HepG2 (cell line): ENCODE measurements around the gene BMPR2. TPM values are rescaled to one million over a fixed set of nuclear protein-coding genes. Genes with fewer than 3 reads are reported as not detected.
"Not testable (repeated sequence)": the region's sequence is repeated elsewhere in the genome, so short reads cannot be mapped to it uniquely, and the experiment has no call there.

Experiments
- ATAC-seq: fragments of 200-7000 bp; cut with Tn5 transposase; 3 replicates; pipeline ENCODE4 v1.9.1; 2020; ENCODE audit warnings: mild to moderate bottlenecking, moderate library complexity
- BruUV-seq: library from RNA; stranded (reverse); fragments of 400-500 nt; replicated peaks from 2 replicates; lab custom pipeline; 2021; lab: Mats Ljungman, UMichigan
- CTCF ChIA-PET: fragments of 300-600 bp; formaldehyde crosslinking; extraction: SDS; loops from one replicate; lab custom pipeline; 2021; ENCODE audit warnings: low total read pairs, inconsistent platforms, low intra/inter-chr PET ratio; lab: Yijun Ruan, JAX
- POLR2A ChIA-PET: fragments of 350-600 bp; sonication (Branson Sonifier 250); formaldehyde crosslinking; loops from one replicate; lab custom pipeline; 2020; ENCODE audit warnings: antibody characterized with exemption, inconsistent platforms; lab: Yijun Ruan, JAX
- DNase-seq: peaks from one replicate; pipeline ENCODE4 v3.0.0-alpha.2; 2015; ENCODE audit warnings: low spot score
- FAIRE-seq: peaks from 3 replicates; lab custom pipeline; 2011; peaks lifted over from hg19 to GRCh38; lab: Jason Lieb, UNC
- H2AFZ ChIP-seq: one replicate; pipeline ENCODE4 v1.6.1; 2011; ENCODE audit warnings: low read length, inconsistent platforms
- H3K27ac ChIP-seq: fragments of 300-600 bp; 3 replicates; pipeline ENCODE4 v1.8.0; 2011; ENCODE audit warnings: mixed run types, mild to moderate bottlenecking, mixed read lengths, low read length, inconsistent platforms; ENCODE audit not compliant: insufficient read depth; ENCODE audit errors: extremely low read length
- H3K27me3 ChIP-seq, 2 experiments: fragments of 200-600 bp in 1 of 2; 2 replicates in 1 of 2; 3 replicates in 1 of 2; pipeline versions ENCODE4 v1.6.0 to v1.8.0; 2011; ENCODE audit warnings: low read length in 2 of 2, mild to moderate bottlenecking in 2 of 2, moderate library complexity in 2 of 2, inconsistent platforms in 1 of 2; ENCODE audit not compliant: insufficient read depth in 2 of 2, control insufficient read depth in 1 of 2
- H3K36me3 ChIP-seq, 2 experiments: fragments of 200-600 bp in 1 of 2; replicated peaks in 1 of 2; 2 replicates in 1 of 2; 3 replicates in 1 of 2; pipeline versions ENCODE4 v1.5.1 to v1.8.0; 2011; ENCODE audit warnings: low read length in 2 of 2, inconsistent platforms in 1 of 2; ENCODE audit not compliant: insufficient read depth in 2 of 2, control insufficient read depth in 1 of 2
- H3K4me1 ChIP-seq: 2 replicates; pipeline ENCODE4 v1.5.1; 2012; ENCODE audit warnings: low read length, inconsistent platforms; ENCODE audit not compliant: insufficient read depth
- H3K4me2 ChIP-seq: 2 replicates; pipeline ENCODE4 v1.6.0; 2011; ENCODE audit warnings: low read depth, low read length, inconsistent platforms
- H3K4me3 ChIP-seq, 3 experiments: fragments of 200-600 bp in 1 of 3; sonication (generic), shearing (Covaris generic) in 1 of 3; replicated peaks in 1 of 3; 2 replicates each; pipeline ENCODE4 v1.5.1; 2011 to 2016; ENCODE audit warnings: low read length in 3 of 3, inconsistent platforms in 2 of 3, low read depth in 2 of 3, mild to moderate bottlenecking in 2 of 3, control low read depth in 1 of 3, mixed read lengths in 1 of 3; ENCODE audit not compliant: insufficient read depth in 1 of 3
- H3K79me2 ChIP-seq: one replicate; pipeline ENCODE4 v1.6.1; 2011; ENCODE audit warnings: low read length, inconsistent platforms; ENCODE audit not compliant: insufficient read depth
- H3K9ac ChIP-seq: 2 replicates; pipeline ENCODE4 v1.6.0; 2011; ENCODE audit warnings: mild to moderate bottlenecking, low read depth, low read length, inconsistent platforms; ENCODE audit not compliant: insufficient read depth
- H3K9me3 ChIP-seq: 2 replicates; pipeline ENCODE4 v1.5.1; 2012; ENCODE audit warnings: mild to moderate bottlenecking, low read length
- H4K20me1 ChIP-seq: 2 replicates; pipeline ENCODE4 v1.6.0; 2011; ENCODE audit warnings: inconsistent platforms, mild to moderate bottlenecking, low read length, moderate library complexity; ENCODE audit not compliant: insufficient read depth
- KLF9 ChIP-seq: IDR thresholded peaks from 2 replicates; pipeline ENCODE4 v1.6.1; 2016; ENCODE audit warnings: low read depth
- NFKBIZ ChIP-seq: IDR thresholded peaks from 2 replicates; pipeline ENCODE4 v1.6.1; 2018; ENCODE audit warnings: missing genetic modification reagents, missing compliant biosample characterization
- SIN3A ChIP-seq: IDR thresholded peaks from 2 replicates; pipeline ENCODE4 v1.6.1; 2011; ENCODE audit warnings: low read depth, mild to moderate bottlenecking, control low read depth, low read length, borderline replicate concordance
- WGBS: methylation state at CpG from one replicate; pipeline ENCODE4 v1.1.6; 2017; ENCODE audit warnings: low lambda C conversion rate; 5-methylcytosine and 5-hydroxymethylcytosine counted together
- in situ Hi-C: cut with HindIII; loops from 2 replicates; pipeline ENCODE4 v1.10.0; 2017; ENCODE audit warnings: low pct_unique_long_range_greater_than_20kb; ENCODE audit not compliant: extremely low pct_ligation_motif_present
- intact Hi-C: fragments of 100-400 bp; cut with micrococcal nuclease; formaldehyde crosslinking; loops from one replicate; pipeline ENCODE4 v1.10.0; 2022; ENCODE audit not compliant: unreplicated experiment
- polyA plus RNA-seq, 8 experiments: library from polyadenylated mRNA; depleted of rRNA in 3 of 8; stranded (reverse) in 7 of 8; unstranded in 1 of 8; fragments of >200 nt; fragmentation: Illumina TruSeq in 4 of 8; extraction: Trizol in 4 of 8; gene quantifications; 2 replicates each; pipeline versions ENCODE4 v1.2.1 to v1.2.3, GENCODE V29; 2011 to 2016; ENCODE audit warnings: low read depth in 4 of 8, missing spikeins in 1 of 8, mixed read lengths in 1 of 8; ENCODE audit not compliant: insufficient read depth in 1 of 8
- total RNA-seq, 5 experiments: library from RNA; depleted of rRNA; stranded (reverse); fragments of >200 nt; fragmentation: Illumina TruSeq; extraction: Trizol; gene quantifications; 2 replicates each; pipeline ENCODE4 v1.2.3, GENCODE V29; 2016; ENCODE audit warnings: low read depth in 1 of 5
- TF ChIP-seq, protein P1 (sequence below): sonication (generic); formaldehyde crosslinking; IDR thresholded peaks from 2 replicates; pipeline ENCODE4 v1.9.0; 2021; ENCODE audit warnings: missing genetic modification reagents, mild to moderate bottlenecking, borderline replicate concordance
- TF ChIP-seq, protein P2 (sequence below): sonication (generic); formaldehyde crosslinking; IDR thresholded peaks from 2 replicates; pipeline ENCODE4 v1.8.1; 2023; ENCODE audit warnings: mild to moderate bottlenecking, missing genetic modification reagents

Gene BMPR2
- total and polyA plus RNA-seq, 2 of the 13 experiments (the other 11 are each of a cell fraction or from before 2014, with no cell fraction given) = 5.5 to 10.3 TPM

DNA sequence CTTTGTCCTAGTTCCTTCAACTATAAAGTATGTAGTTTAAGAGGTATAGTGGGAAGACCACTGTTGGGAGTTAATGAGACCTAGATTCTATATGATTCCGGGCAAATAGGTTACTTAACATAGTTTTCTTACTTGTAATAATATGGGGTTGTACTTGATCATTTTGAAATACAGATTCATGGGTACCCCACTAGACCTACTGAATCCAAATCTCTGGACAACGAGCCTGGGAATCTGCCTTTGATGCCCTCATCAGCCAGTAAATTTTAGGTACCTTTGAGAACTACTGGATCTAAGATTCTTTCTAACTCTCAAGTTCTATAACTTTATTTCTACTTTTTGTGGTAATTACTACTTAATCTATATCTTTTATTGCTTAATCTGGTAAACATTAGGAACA lies 6.6 kb downstream of the BMPR2 start (continued):
- TF ChIP-seq, protein P1, sequence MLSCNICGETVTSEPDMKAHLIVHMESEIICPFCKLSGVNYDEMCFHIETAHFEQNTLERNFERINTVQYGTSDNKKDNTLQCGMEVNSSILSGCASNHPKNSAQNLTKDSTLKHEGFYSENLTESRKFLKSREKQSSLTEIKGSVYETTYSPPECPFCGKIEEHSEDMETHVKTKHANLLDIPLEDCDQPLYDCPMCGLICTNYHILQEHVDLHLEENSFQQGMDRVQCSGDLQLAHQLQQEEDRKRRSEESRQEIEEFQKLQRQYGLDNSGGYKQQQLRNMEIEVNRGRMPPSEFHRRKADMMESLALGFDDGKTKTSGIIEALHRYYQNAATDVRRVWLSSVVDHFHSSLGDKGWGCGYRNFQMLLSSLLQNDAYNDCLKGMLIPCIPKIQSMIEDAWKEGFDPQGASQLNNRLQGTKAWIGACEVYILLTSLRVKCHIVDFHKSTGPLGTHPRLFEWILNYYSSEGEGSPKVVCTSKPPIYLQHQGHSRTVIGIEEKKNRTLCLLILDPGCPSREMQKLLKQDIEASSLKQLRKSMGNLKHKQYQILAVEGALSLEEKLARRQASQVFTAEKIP = no peak
- TF ChIP-seq SIN3A = no peak
- TF ChIP-seq, protein P2, sequence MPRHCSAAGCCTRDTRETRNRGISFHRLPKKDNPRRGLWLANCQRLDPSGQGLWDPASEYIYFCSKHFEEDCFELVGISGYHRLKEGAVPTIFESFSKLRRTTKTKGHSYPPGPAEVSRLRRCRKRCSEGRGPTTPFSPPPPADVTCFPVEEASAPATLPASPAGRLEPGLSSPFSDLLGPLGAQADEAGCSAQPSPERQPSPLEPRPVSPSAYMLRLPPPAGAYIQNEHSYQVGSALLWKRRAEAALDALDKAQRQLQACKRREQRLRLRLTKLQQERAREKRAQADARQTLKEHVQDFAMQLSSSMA = no peak
- no peak for TF ChIP-seq KLF9 (CRISPR knock-in tag)
- no peak for TF ChIP-seq NFKBIZ (CRISPR knock-in tag)

DNA sequence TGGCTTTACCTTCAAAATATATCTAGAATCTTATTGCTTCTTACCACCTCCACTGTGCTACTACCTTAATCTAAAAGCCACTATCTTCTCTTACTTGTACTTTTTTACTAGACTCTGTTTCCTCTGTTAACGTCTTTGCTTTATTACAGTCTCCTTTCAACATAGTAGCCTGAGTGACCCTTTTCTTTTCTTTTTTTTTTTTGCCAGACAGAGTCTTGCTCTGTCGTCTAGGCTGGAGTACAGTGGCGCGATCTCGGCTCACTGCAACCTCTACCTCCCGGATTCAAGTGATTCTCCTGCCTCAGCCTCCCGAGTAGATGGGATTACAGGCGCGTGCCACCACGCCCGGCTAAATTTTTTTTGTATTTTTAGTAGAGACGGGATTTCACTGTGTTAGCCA lies 10.4 kb downstream of the BMPR2 start:
- H3K4me3 ChIP-seq, H3K4me2 ChIP-seq, H2AFZ ChIP-seq, CTCF ChIA-PET, H3K4me1 ChIP-seq, in situ Hi-C loops, H3K9me3 ChIP-seq, H3K9ac ChIP-seq, H3K27me3 ChIP-seq, FAIRE-seq, H4K20me1 ChIP-seq, intact Hi-C loops, ATAC-seq, POLR2A ChIA-PET, H3K27ac ChIP-seq, BruUV-seq, DNase-seq, H3K36me3 ChIP-seq: not testable (repeated sequence)
- H3K79me2 ChIP-seq = peaks cover 62% of the 10 kb centered on the region
- WGBS = 96% methylated on average over 12 of the region's 12 CpGs
